DMS153 treated with DMSO at 0.1 percent for 48 hours (cell line): ENCODE data around the gene KLLN.
A peak's percentile ranks its signal among the peaks of the same experiment; 100 is the strongest.
"Not testable (repeated sequence)": the region's sequence is repeated elsewhere in the genome, so short reads cannot be mapped to it uniquely, and the experiment has no call there.

Source experiments
- DNase-seq: peaks from one replicate; lab custom pipeline; 2025; ENCODE audit not compliant: unreplicated experiment; lab: John Stamatoyannopoulos, UW

The KLLN gene

DNA sequence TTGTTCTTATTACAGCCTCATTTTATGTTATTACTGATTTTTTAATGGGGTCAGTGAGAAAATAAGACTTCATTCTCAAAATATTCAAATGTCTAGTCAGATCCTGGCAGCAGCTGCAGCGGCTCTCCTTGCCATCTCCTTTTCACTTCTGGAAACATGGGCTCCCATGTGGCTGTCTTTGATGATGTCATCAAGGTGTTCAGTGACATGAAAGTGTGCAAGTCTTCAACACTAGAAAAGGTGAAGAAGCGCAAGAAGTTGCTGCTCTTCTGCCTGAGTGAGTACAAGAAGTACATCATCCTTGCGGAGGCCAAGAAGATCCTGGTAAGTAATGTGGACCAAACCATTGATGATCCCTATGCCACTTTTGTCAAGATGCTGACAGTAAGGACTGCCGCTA is 19.6 kb downstream of the KLLN start:
- DNase-seq: no peak

DNA sequence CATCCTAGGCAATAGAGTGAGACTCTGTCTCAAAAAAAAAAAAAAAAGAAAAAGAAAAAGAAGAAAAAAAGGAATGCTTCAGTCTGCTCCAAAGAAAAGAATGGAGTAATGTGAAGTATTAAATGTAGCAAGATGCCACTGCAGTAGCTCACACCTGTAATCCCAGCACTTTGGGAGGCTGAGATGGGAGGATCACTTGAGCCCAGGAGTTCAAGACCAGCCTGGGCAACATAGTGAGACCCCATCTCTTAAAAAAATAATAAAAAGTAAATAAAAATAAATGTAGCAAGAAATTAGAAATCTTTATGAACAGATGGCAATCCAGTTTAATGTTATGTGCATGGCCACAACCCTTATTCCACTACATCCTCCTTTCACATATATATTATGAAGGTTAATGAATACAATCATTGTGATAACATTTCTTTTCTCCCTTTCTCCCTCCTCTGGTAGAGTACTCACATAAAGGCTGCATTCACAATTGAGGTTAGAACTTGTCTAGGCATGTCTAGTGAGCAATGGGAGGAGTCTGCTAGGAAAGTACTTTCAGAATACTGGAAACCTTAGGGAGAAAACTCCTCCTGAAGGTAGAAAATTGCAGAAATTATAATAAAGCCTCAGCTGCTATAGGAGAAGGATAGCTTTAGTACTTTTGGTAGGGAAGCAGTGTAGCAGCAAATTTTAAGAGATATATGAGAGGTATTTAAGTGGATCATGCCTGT is 20.4 kb downstream of the KLLN start:
- no peak for DNase-seq

DNA sequence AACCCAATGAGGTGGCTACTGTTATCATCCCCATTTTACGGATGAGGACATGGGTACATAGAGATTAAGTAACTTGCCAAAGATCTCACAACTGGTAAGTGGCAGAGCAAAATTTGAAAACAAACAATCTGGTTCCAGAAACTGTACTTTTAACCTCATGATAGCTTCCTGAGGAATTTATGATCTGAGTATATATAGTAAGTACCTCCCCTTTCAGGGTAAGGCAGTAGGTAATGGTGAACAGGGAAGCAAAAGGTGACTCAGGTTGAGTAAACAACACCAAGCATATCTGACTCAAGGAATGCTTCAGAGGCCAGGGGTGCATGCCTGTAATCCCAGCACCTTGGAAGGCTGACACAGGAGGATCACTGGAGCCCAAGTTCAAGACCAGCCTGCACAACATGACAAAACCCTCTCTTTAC is 21.1 kb downstream of the KLLN start:
- no peak for DNase-seq

DNA sequence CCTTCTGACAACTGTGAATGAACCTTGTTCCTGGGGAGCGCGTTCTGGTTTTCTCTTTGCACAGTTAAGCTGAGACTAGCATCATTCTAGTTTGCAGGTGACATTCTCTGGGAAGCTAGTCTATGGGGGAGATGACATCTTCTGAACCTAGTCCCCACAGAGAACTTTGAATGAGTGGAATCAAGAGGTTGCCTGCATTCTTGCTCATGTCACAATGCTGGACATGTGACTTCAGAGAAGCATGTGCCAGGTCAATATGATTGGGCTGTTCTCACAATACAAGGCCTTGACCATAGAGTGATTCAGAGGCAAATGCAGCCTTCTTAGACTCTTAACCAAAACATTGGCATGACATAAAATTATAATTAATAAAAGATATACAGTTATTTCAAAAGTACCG is 22.1 kb downstream of the KLLN start:
- DNase-seq: no peak

DNA sequence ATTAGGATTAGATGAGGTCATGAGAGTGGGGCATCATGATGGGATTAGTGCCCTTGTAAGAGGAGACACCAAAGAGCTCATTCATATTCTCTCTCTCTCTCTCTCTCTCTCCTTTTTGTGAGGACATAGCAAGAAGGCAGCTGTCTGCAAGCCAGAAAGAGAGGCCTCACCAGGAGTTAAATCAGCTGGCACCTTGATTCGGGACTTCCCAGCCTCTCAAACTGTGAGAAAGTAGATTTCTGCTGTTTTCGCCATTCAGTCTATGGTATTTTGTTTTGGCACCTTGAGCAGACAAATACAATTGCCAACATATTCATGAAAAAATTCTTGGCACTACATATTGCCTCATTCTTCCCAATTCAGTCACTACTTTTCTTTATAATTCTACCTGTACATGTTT is 24.7 kb downstream of the KLLN start:
- DNase-seq: no peak

DNA sequence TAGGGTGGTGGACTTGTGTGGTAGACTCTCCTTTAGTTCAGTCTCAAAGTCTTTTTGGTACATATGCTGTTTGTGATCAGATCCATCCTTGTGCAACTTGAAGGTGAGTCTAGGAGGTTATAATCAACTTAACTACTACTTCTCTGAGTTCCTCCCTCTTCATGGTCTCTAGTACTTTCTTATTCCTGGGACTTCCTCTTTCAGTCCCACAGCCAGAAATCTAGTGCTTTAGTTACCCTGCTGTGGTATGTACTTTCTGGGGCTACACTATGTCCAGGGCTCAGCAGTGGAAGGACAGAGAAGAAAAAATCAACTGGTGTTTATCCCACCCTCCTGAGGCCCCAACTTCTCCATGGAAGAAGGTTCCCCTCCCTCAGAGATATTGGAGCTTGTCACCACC is 25.9 kb downstream of the KLLN start:
- no peak for DNase-seq

DNA sequence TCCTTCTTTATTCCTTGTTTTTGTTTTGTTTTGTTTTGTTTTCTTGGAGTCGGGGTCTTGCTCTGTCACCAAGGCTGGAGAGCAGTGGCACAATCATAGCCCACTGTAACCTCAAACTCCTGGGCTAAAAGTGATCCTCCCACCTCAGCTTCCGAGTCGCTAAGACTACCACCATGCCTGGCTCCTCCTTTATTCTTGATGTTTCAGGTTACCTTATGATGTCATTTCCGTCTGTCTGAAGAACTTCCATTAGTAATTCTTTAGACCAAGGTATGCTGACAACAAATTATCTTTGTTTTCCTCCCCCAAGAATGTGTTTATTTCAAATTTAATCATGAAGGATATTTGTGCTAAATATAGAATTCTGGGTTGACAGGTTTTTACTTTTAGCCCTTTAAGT is 27.2 kb downstream of the KLLN start:
- no peak for DNase-seq

DNA sequence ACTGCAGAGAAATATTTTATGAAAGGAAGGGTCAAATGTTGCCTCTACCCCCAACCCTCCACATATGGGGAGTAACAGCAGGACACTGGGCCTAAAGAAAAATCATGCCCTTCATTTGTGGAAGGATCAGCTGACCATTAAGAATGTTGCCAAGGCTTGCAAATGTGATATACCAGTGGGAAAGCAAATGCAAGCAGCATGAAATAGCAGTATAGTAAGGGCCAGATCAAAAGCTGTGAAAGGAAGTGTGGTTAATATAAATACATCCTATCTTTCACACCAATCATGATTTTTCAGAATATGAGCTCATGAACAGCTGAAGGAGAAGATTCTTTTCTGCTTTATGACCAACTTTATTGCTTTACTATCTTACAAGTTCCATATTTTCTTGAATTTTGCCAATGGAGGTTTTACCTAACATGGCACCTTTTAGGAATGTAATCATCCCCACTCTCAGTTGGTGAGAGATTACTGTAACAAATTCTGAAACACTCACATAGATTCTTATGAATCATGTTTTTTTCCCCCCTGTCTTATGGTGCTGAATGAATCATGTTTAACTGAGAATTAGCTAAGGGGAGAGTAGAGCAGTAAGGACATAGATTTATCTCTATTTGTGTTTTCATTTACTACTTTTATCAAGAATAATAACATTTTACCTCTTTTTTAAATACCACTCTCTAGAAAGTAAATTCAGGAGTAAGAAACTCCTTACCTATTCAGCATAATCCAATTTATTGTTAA is 33.2 kb downstream of the KLLN start:
- no peak for DNase-seq

DNA sequence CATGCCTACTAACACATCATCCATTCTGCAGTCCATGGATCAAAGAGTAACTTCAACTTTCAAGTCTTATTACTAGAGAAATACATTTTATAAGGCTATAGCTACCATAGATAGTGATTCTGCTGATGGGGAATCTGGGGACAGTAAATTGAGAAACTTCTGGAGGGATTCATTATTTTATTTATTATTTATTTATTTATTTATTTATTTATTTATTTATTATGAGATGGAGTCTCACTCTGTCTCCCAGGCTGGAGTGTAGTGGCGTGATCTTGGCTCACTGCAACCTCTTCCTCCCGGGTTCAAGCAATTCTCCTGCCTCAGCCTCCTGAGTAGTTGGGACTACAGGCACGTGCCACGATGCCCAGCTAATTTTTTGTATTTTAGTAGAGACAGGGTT is 34.3 kb downstream of the KLLN start:
- DNase-seq: not testable (repeated sequence)

DNA sequence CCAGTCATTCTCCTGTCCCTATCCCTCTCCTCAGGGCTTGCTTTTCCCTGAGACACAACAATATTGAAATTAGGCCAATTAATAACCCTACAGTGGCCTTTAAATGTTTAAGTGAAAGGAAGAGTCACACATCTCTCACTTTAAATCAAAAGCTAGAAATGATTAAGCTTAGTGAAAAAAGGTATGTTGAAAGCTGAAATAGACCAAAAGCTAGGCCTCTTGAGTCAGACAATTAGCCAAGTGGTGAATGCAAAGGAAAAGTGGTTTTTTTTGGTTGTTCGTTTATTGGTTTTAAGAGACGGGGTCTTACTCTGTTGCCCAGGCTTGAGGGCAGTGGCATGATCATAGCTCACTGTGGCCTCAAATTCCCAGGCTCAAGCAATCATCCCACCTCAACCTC is 35.7 kb downstream of the KLLN start:
- DNase-seq: no peak

DNA sequence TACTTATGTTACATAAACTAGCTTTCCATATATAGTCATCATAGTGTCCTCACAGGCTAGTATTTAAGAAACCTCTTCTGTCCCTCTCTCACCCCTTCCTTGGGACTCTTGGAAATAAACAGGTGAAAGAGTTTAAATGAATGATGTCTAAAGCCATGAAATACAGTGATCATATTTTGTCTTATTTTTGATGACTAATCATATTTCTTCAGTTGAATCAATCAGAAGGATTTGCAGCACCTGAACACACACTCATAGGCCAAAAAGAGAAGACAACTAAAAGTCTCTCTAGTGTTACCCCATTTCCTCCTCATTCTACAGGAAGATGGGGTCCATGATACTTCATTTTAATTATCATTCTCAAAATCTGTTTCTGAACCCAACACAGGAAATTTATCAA is 36.7 kb downstream of the KLLN start:
- no peak for DNase-seq

DNA sequence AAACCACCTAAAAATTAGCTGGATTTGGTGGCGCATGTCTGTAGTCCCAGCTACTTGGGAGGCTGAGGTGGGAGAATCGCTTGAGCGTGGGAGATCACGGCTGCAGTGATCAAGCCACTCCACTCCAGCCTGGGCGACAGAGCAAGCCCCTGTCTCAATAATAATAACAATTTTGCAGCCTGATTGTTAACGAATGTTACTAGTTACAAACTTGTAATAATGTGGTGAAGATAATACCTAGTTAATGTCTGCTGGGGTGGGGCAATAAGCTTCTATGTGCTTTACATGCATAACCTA is 44.1 kb downstream of the KLLN start:
- DNase-seq: no peak

DNA sequence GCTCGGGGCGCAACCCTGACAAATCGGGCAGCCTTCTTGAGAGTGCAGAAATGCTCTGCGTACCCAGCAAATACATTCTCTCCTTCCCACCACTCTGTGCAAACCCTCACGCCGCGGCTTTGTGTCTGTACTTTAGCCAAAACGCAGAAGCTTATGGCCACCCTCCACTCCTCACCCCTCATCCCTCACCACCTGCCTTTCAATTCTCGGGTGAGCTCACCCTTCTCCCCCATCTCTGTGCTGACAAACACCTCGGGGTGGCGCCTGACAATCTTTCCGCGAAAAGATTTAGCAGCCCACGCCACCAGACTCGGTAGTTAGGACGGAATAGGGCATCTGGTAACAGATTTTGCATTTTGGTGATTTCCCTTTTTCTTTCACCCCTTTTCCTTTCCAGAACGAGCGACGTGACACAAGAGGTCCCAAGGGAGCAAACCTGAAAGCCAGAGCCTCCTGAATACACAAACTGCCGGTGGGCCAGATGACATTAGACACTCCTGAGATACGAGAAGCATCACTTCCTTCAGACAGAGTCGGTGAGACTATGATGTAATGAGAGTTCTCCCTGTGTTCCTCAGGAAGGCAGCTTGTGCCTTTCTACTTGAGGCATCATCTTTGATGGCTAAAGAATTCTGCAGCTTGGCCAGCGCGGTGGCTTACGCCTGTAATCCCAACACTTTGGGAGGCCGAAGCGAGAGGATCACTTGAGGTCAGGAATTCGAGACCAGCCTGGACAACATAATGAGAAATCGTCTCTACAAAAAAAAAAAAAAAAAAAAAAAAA is 44.6 kb downstream of the KLLN start:
- DNase-seq: peak; percentile 41

DNA sequence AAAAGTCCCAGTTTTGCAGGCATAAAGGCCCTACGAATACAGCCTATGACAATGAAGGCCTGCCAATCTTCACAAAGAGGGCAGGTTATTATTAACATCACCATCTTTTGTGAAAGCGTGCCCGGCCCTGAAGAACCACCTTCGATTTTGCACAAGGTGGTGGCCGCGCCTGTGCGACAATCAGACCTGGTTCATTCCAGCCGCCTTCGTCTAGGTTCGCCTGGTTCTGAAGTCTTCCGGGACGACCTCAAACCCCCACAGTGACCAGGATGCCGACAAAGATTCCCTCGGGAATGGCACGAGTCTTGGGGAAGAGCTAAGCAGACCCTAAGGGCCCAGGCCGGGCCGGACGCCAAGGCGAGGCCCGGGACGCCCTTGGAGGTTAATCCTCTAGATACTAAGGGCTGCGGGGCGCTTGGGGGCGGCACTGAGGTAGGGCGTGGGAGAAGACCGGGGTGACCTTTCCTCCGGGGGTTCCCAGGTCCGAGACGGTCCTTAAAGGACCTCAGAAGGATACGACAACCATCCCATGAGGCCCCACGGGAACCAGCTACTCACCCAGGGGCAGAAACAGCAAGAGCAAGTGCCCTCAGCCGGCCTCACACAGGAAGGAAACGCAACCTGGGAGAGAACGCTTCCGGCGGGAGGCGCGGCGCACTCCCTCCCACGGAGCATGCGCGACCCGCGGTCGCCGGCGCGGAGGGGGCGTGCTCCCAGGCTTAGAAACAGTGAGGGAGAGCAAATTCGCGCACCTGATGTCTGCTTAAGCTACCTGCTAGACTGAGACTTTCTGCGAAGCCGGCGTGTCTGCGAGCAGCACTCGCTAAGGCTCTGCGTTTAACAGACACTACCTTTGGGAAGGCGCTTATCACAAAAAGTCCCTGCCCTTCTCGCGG is 45.5 kb downstream of the KLLN start, which contains the start of gene ATAD1:
Gene ATAD1, minus strand, starts transcription at position 618 of the 896 bp plus-strand sequence. CDS start 3,627 bp downstream, outside the sequence.
- DNase-seq: peak; percentile 83

DNA sequence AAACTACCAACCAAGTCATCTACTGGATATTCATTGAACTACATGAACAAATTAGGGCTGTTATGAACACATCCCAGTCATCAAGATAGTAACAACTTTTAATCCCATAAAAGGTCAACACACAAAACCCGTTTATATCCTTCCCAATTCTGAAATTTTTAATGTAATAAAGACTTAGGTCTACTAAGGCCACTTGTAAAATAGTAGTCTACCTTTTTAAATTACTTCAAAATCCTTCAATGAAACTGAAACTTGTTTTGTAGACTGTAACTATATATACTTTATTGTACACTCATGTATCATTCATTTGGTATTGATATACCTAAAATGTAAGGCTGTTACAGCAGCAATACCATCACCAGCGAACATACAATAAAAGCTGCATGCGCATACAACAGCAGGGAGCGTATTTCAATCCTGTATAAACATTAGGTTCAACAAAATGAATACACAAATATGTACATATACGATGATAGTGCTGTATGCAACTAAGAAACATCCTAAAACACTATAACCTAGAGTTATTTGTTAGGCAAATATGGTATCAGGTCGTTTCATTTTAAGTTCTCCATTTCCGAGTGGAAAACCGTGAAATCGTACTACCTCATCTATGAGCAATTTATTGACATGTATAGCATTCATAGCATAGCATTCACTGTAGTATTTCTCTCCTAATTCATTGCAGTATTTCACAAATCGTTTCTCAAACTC is 46.3 kb downstream of the KLLN start:
- no peak for DNase-seq

DNA sequence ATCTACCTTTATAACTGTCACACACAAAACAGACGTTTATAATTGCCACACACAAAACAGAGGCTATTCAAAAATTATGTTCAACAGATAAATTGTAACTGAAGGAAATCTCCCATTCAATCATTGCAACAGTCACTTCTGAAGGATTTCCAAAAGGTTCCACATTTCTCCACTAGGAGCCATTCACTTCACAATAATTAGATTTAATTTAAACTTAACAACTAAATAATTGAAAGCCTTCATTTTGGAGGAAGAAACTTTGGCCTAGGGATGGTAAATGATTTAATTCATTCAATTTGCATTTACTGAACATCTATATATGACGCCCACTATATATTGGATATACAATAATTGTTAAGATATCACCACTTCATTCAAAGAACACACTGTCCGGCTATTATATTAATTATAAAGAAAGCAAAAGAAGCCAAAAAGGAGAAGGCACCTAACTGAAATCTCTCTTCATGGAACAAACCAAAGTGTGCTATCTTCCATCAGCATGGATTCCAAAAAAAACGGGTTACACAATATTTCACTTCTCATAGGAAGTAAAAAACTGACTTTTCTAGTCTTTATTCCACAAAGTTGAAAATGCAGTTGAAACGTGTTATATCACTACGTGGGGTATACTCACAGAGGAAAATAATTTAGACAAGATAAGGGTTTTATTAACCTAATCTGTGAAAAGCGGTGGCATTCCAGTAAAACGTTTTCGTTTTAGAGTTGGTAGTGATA is 47.0 kb downstream of the KLLN start:
- no peak for DNase-seq
